M059J (cell line): ENCODE measurements around the gene PCDHA3. TPM values are rescaled to one million over a fixed set of nuclear protein-coding genes. Genes with fewer than 3 reads are reported as not detected.

Source experiments
- total RNA-seq: library from RNA; depleted of rRNA; stranded (reverse); fragments of >200 nt; shearing (Covaris generic); gene quantifications from 2 replicates; pipeline ENCODE4 v1.2.3, GENCODE V29; 2014; rRNA removed

The PCDHA3 gene
- total RNA-seq, 1 experiment from 2014 or later, result not detected

Other genes starting within 250 kb of the PCDHA3 start
- 48.5 and 55.9 TPM in 2 replicates for gene SRA1, start 243.6 kb upstream of the PCDHA3 start, total RNA-seq
- 0.54 and 3.4 TPM in 2 replicates for gene APBB3, start 236.5 kb upstream of the PCDHA3 start, total RNA-seq
- 29.4 and 33.5 TPM in 2 replicates for gene SLC35A4, start 236.2 kb upstream of the PCDHA3 start, total RNA-seq
- gene CD14, start 167.9 kb upstream of the PCDHA3 start, total RNA-seq, result 0.47 TPM in 1 of 2 replicates, not detected in the other
- gene TMCO6, start 161.6 kb upstream of the PCDHA3 start, total RNA-seq, result 15.2 and 32.7 TPM in 2 replicates
- gene NDUFA2, start 153.4 kb upstream of the PCDHA3 start, total RNA-seq, result 87.2 and 106 TPM in 2 replicates
- 96.8 and 118 TPM in 2 replicates for gene IK, start 153.2 kb upstream of the PCDHA3 start, total RNA-seq
- 11.7 and 26.5 TPM in 2 replicates for gene WDR55, start 136.2 kb upstream of the PCDHA3 start, total RNA-seq
- 0.44 TPM in 1 of 2 replicates, not detected in the other for gene DND1, start 127.5 kb upstream of the PCDHA3 start, total RNA-seq
- gene HARS1, start 109.7 kb upstream of the PCDHA3 start, total RNA-seq, result 36.8 and 58.1 TPM in 2 replicates
- 29.6 and 36.7 TPM in 2 replicates for gene HARS2, start 109.6 kb upstream of the PCDHA3 start, total RNA-seq
- gene ZMAT2, start 100.6 kb upstream of the PCDHA3 start, total RNA-seq, result 68.0 and 71.3 TPM in 2 replicates
- gene PCDHA1, start 14.9 kb upstream of the PCDHA3 start, total RNA-seq, result 0.05 TPM in 1 of 2 replicates, not detected in the other
- gene PCDHA2, start 6.2 kb upstream of the PCDHA3 start, total RNA-seq, result not detected in 2 replicates
- not detected in 2 replicates for gene PCDHA4, start 6.0 kb downstream of the PCDHA3 start, total RNA-seq
- gene PCDHA5, start 20.6 kb downstream of the PCDHA3 start, total RNA-seq, result not detected in 2 replicates
- gene PCDHA6, start 26.9 kb downstream of the PCDHA3 start, total RNA-seq, result not detected in 2 replicates
- 0.02 TPM in 1 of 2 replicates, not detected in the other for gene PCDHA7, start 33.2 kb downstream of the PCDHA3 start, total RNA-seq
- gene PCDHA8, start 40.1 kb downstream of the PCDHA3 start, total RNA-seq, result not detected in 2 replicates
- gene PCDHA9, start 47.3 kb downstream of the PCDHA3 start, total RNA-seq, result not detected in 2 replicates
- gene PCDHA10, start 54.8 kb downstream of the PCDHA3 start, total RNA-seq, result not detected in 2 replicates
- gene PCDHA11, start 67.9 kb downstream of the PCDHA3 start, total RNA-seq, result 0.07 and 0.27 TPM in 2 replicates
- gene PCDHA12, start 74.3 kb downstream of the PCDHA3 start, total RNA-seq, result not detected in 2 replicates
- not detected in 2 replicates for gene PCDHA13, start 81.1 kb downstream of the PCDHA3 start, total RNA-seq
- gene PCDHAC1, start 125.2 kb downstream of the PCDHA3 start, total RNA-seq, result 0.25 and 0.34 TPM in 2 replicates
- 0.17 TPM in 1 of 2 replicates, not detected in the other for gene PCDHAC2, start 165.4 kb downstream of the PCDHA3 start, total RNA-seq